ENCODE measurements around the gene CADPS2.

- TF ChIP-seq OSR1 (CRISPR knock-in tag; IDR thresholded peaks at IDR 0.05): no peak
- TF ChIP-seq CSDC2 (CRISPR knock-in tag; IDR thresholded peaks at IDR 0.05): no peak
- no peak for TF ChIP-seq RARB (CRISPR knock-in tag; IDR thresholded peaks at IDR 0.05)
- no peak for TF ChIP-seq ISL1 (CRISPR knock-in tag; IDR thresholded peaks at IDR 0.05)
- no peak for TF ChIP-seq TOX (CRISPR knock-in tag; IDR thresholded peaks at IDR 0.05; ENCODE audit: borderline replicate concordance)
- no peak for TF ChIP-seq ZC3H10 (CRISPR knock-in tag; IDR thresholded peaks at IDR 0.05)
- no peak for TF ChIP-seq ZNF565 (CRISPR knock-in tag; conservative IDR thresholded peaks at IDR 0.05; ENCODE audit: low read depth)
- TF ChIP-seq ZNF70 (CRISPR knock-in tag; IDR thresholded peaks at IDR 0.05): no peak
Measured at GRCh38 chr7:122413339-122413738, 472.9 kb downstream of the CADPS2 start.

Measured in SK-N-SH treated with all-trans-retinoic acid at 6 μM for 48 hours (cell line).